ENCODE measurements around the gene NAALADL2. TPM values are rescaled to one million over a fixed set of nuclear protein-coding genes. Genes with fewer than 3 reads are reported as not detected.

The NAALADL2 gene
- total and polyA plus RNA-seq, 2 donors (not counting 3 experiments of a cell fraction or from before 2014, with no cell fraction given) = 1.1 to 4.0 TPM

GRCh38 chr3:175518459-175518858 is 659.3 kb downstream of the NAALADL2 start:
- Histone ChIP-seq H3K9me1 (replicated peaks; ENCODE audit: control insufficient read depth, extremely low read depth, insufficient read depth, low read length) (no peaks in the 10 kb centered on the region), H3K4me1 (ENCODE audit: control insufficient read depth, extremely low read depth, insufficient read depth, low read length) (no peaks in the 10 kb centered on the region), H3K36me3 (ENCODE audit: control insufficient read depth in 2 of 2, extremely low read depth in 1 of 2, insufficient read depth in 2 of 2, low read length in 2 of 2) (no peaks in the 10 kb centered on the region), H3K9me3 (replicated peaks; ENCODE audit: control insufficient read depth, insufficient read depth, low read length) (no peaks in the 10 kb centered on the region), H3K4me2 (ENCODE audit: insufficient read depth, low read length) (no peak overlapping the region), H3K79me2 (ENCODE audit: control insufficient read depth, insufficient read depth, low read length) (no peaks in the 10 kb centered on the region), H4K20me1 (replicated peaks; ENCODE audit: control insufficient read depth, extremely low read depth, insufficient read depth, low read length) (no peaks in the 10 kb centered on the region), H3K4me3 (replicated peaks in 1 of 3; ENCODE audit: insufficient read depth in 1 of 3, low read depth in 1 of 3, low read length in 3 of 3) (no peak overlapping the region), H3K9ac (replicated peaks; ENCODE audit: extremely low read depth, insufficient read depth, low read length) (no peak overlapping the region), H2AFZ (ENCODE audit: low read depth, low read length) (no peak overlapping the region), H3K27me3 (ENCODE audit: control insufficient read depth in 2 of 2, insufficient read depth in 2 of 2, low read length in 2 of 2) (no peaks in the 10 kb centered on the region), H3K27ac (ENCODE audit: insufficient read depth, low read depth, low read length) (no peak overlapping the region)
- DNase-seq (ENCODE audit: low read depth, low spot score) = no peak
- BruUV-seq (replicated peaks) = no TSS peak
- no peak for FAIRE-seq
- POLR2A ChIA-PET = no interaction called here
- CTCF ChIA-PET = no interaction called here
- no peak for TF ChIP-seq MYC (IDR thresholded peaks at IDR 0.05; ENCODE audit: low read depth, low read length)
- no peak for TF ChIP-seq EZH2 (IDR thresholded peaks at IDR 0.05; ENCODE audit: borderline replicate concordance, low read depth, low read length, severe bottlenecking)
- no peak for TF ChIP-seq FOS (IDR thresholded peaks at IDR 0.05; ENCODE audit: borderline replicate concordance, insufficient read depth, low read length)
- TF ChIP-seq MAX (IDR thresholded peaks at IDR 0.05; ENCODE audit: insufficient read depth, insufficient read length) = no peak
- TF ChIP-seq GATA2 (IDR thresholded peaks at IDR 0.05; ENCODE audit: insufficient read depth, insufficient read length, low read depth, low read length) = no peak
- TF ChIP-seq CTCF (IDR thresholded peaks at IDR 0.05; ENCODE audit: extremely low read depth in 1 of 2, insufficient read depth in 1 of 2, low read depth in 1 of 2, low read length in 2 of 2) = no peak
- no peak for TF ChIP-seq POLR2A (IDR thresholded peaks at IDR 0.05; ENCODE audit: low read depth, low read length)
- TF ChIP-seq JUN (IDR thresholded peaks at IDR 0.05; ENCODE audit: borderline replicate concordance, insufficient read depth, insufficient read length, low read depth) = no peak
- TF ChIP-seq POLR2AphosphoS5 (IDR thresholded peaks at IDR 0.05; ENCODE audit: insufficient read depth, low read depth, low read length) = no peak
- dilution Hi-C loops (cut with MboI; ENCODE audit: extremely low pct_ligation_motif_present, low sequenced_read_pairs) = no loop called here
- intact Hi-C loops (cut with micrococcal nuclease) = no loop called here

All from endothelial cell of umbilical vein (primary cell).